H1 (cell line): Measurements from ENCODE around the gene PARG. TPM values are rescaled to one million over a fixed set of nuclear protein-coding genes. Genes with fewer than 3 reads are reported as not detected.

Experiments
- CTCF ChIA-PET: fragments of 300-600 bp; sonication (Branson Sonifier 250); formaldehyde crosslinking; loops from one replicate; lab custom pipeline; 2021; ENCODE audit not compliant: partially characterized antibody; lab: Charles Lee
- POLR2A ChIA-PET: fragments of 300-600 bp; sonication (Branson Sonifier 250); formaldehyde crosslinking; loops from one replicate; lab custom pipeline; 2021; ENCODE audit warnings: inconsistent platforms; ENCODE audit not compliant: partially characterized antibody; lab: Charles Lee
- DNase-seq, 2 experiments: peaks; one replicate each; pipeline versions ENCODE4 v3.0.0 to v3.0.0-alpha.2; 2010 to 2022; ENCODE audit warnings: low spot score in 2 of 2, low read depth in 1 of 2, mixed read lengths in 1 of 2
- FAIRE-seq: peaks from 2 replicates; lab custom pipeline; 2011; peaks lifted over from hg19 to GRCh38; lab: Jason Lieb, UNC
- H2AFZ ChIP-seq: 2 replicates; pipeline ENCODE4 v1.8.1; 2012; ENCODE audit warnings: low read length, inconsistent platforms
- H2AK5ac ChIP-seq: 2 replicates; pipeline ENCODE4 v1.6.1; 2013; ENCODE audit warnings: low read depth, low read length
- H2BK120ac ChIP-seq: replicated peaks from 2 replicates; pipeline ENCODE3; 2013; ENCODE audit warnings: low read depth, low read length, inconsistent platforms
- H2BK12ac ChIP-seq: 2 replicates; pipeline ENCODE4 v1.6.1; 2013; ENCODE audit warnings: low read depth, low read length
- H2BK15ac ChIP-seq: 2 replicates; pipeline ENCODE4 v1.6.1; 2013; ENCODE audit warnings: low read length
- H2BK20ac ChIP-seq: 2 replicates; pipeline ENCODE4 v1.6.1; 2013; ENCODE audit warnings: low read length
- H2BK5ac ChIP-seq: 2 replicates; pipeline ENCODE4 v1.6.1; 2013; ENCODE audit warnings: low read depth, low read length
- H3K14ac ChIP-seq: 2 replicates; pipeline ENCODE4 v1.6.1; 2013; ENCODE audit warnings: inconsistent platforms; ENCODE audit not compliant: insufficient read length
- H3K18ac ChIP-seq: 2 replicates; pipeline ENCODE4 v1.6.1; 2013; ENCODE audit warnings: low read length; ENCODE audit errors: extremely low read depth
- H3K23ac ChIP-seq: 2 replicates; pipeline ENCODE4 v1.6.1; 2013; ENCODE audit warnings: inconsistent platforms; ENCODE audit not compliant: insufficient read length
- H3K23me2 ChIP-seq: 2 replicates; pipeline ENCODE4 v1.6.1; 2013; ENCODE audit warnings: low read depth, low read length
- H3K27ac ChIP-seq: 2 replicates; pipeline ENCODE4 v1.6.1; 2011; ENCODE audit warnings: low read depth, low read length, inconsistent platforms
- H3K27me3 ChIP-seq, 4 experiments: replicated peaks in 1 of 4; 1 replicate in 1 of 4; 2 replicates in 3 of 4; pipeline versions ENCODE4 v1.6.1 to v1.8.1; 2011 to 2013; ENCODE audit warnings: low read length in 3 of 4, mild to moderate bottlenecking in 3 of 4, inconsistent platforms in 2 of 4, mixed read lengths in 2 of 4, moderate library complexity in 1 of 4; ENCODE audit not compliant: control insufficient read depth in 3 of 4, insufficient read depth in 3 of 4; ENCODE audit errors: extremely low read depth in 1 of 4
- H3K36me3 ChIP-seq, 4 experiments: 2 replicates each; pipeline versions ENCODE4 v1.6.1 to v1.8.1; 2011 to 2013; ENCODE audit warnings: mild to moderate bottlenecking in 4 of 4, low read length in 3 of 4, moderate library complexity in 2 of 4, control low read depth in 1 of 4, inconsistent platforms in 1 of 4; ENCODE audit not compliant: insufficient read depth in 4 of 4, control insufficient read depth in 2 of 4
- H3K4ac ChIP-seq: replicated peaks from 2 replicates; pipeline ENCODE3; 2013; ENCODE audit warnings: low read length, low read depth, mixed read lengths, inconsistent platforms; ENCODE audit not compliant: insufficient read length
- H3K4me1 ChIP-seq, 4 experiments: replicated peaks in 1 of 4; 1 replicate in 1 of 4; 2 replicates in 3 of 4; pipeline versions ENCODE4 v1.6.1 to v1.8.1; 2011 to 2013; ENCODE audit warnings: low read length in 3 of 4, inconsistent platforms in 2 of 4, mixed read lengths in 1 of 4; ENCODE audit not compliant: insufficient read depth in 4 of 4, control insufficient read depth in 3 of 4
- H3K4me2 ChIP-seq, 2 experiments: 2 replicates each; pipeline versions ENCODE4 v1.6.1 to v1.8.1; 2011 to 2013; ENCODE audit warnings: low read depth in 2 of 2, low read length in 2 of 2, control low read depth in 1 of 2, inconsistent platforms in 1 of 2, mild to moderate bottlenecking in 1 of 2; ENCODE audit not compliant: insufficient read depth in 1 of 2
- H3K4me3 ChIP-seq, 4 experiments: fragments of 200-600, 300-600 bp in 1 of 4; sonication (generic), shearing (Covaris generic), sonication (Bioruptor Twin) in 1 of 4; 2 replicates each; pipeline versions ENCODE4 v1.5.1 to v1.8.1; 2011 to 2016; ENCODE audit warnings: low read length in 4 of 4, low read depth in 3 of 4, control low read depth in 2 of 4, inconsistent platforms in 2 of 4, mild to moderate bottlenecking in 2 of 4, mixed read lengths in 1 of 4, moderate library complexity in 1 of 4; ENCODE audit not compliant: insufficient read depth in 2 of 4; ENCODE audit errors: extremely low read depth in 1 of 4
- H3K56ac ChIP-seq: replicated peaks from 2 replicates; pipeline ENCODE3; 2013; ENCODE audit warnings: low read depth, mild to moderate bottlenecking, mixed read lengths, low read length, inconsistent platforms; ENCODE audit not compliant: insufficient read length
- H3K79me1 ChIP-seq: 2 replicates; pipeline ENCODE4 v1.6.1; 2013; ENCODE audit warnings: low read depth, low read length, control low read depth
- H3K79me2 ChIP-seq, 2 experiments: 2 replicates each; pipeline versions ENCODE4 v1.6.1 to v1.8.1; 2012 to 2013; ENCODE audit warnings: low read length in 2 of 2, mild to moderate bottlenecking in 2 of 2, inconsistent platforms in 1 of 2; ENCODE audit not compliant: insufficient read depth in 2 of 2, control insufficient read depth in 1 of 2
- H3K9ac ChIP-seq, 4 experiments: replicated peaks in 1 of 4; 1 replicate in 1 of 4; 2 replicates in 3 of 4; pipeline versions ENCODE4 v1.6.1 to v1.8.1; 2011 to 2013; ENCODE audit warnings: low read depth in 3 of 4, low read length in 3 of 4, control low read depth in 2 of 4, mild to moderate bottlenecking in 2 of 4, moderate library complexity in 2 of 4, inconsistent platforms in 1 of 4; ENCODE audit errors: extremely low read depth in 1 of 4
- H3K9me3 ChIP-seq, 2 experiments: 2 replicates each; pipeline versions ENCODE4 v1.6.1 to v1.8.1; 2012 to 2013; ENCODE audit warnings: mild to moderate bottlenecking in 2 of 2, moderate library complexity in 2 of 2, control low read depth in 1 of 2, inconsistent platforms in 1 of 2, low read depth in 1 of 2, low read length in 1 of 2, mixed read lengths in 1 of 2; ENCODE audit not compliant: insufficient read depth in 2 of 2
- H4K20me1 ChIP-seq, 2 experiments: replicated peaks in 1 of 2; 2 replicates each; pipeline versions ENCODE3 to v1.8.1; 2011 to 2013; ENCODE audit warnings: inconsistent platforms in 2 of 2, low read length in 2 of 2, mild to moderate bottlenecking in 1 of 2; ENCODE audit not compliant: insufficient read depth in 2 of 2, control insufficient read depth in 1 of 2
- H4K5ac ChIP-seq: 2 replicates; pipeline ENCODE4 v1.6.1; 2013; ENCODE audit warnings: low read length, low read depth, mixed read lengths, inconsistent platforms; ENCODE audit not compliant: insufficient read length
- H4K8ac ChIP-seq: 2 replicates; pipeline ENCODE4 v1.8.0; 2013; ENCODE audit warnings: mild to moderate bottlenecking, moderate library complexity, low read length, inconsistent platforms; ENCODE audit not compliant: insufficient read depth; ENCODE audit errors: extremely low read depth
- H4K91ac ChIP-seq: replicated peaks from 2 replicates; pipeline ENCODE3; 2013; ENCODE audit warnings: low read length, mixed read lengths, inconsistent platforms; ENCODE audit not compliant: insufficient read length
- BRCA1 ChIP-seq: IDR thresholded peaks from 2 replicates; pipeline ENCODE4 v1.6.1; 2012; ENCODE audit warnings: low read depth, low read length, improper control_type of control experiment
- CTBP2 ChIP-seq: IDR thresholded peaks from 2 replicates; pipeline ENCODE4 v1.7.0; 2011; ENCODE audit warnings: borderline replicate concordance, mild to moderate bottlenecking, moderate library complexity, mixed read lengths, low read length; ENCODE audit not compliant: insufficient read depth, insufficient read length
- NRF1 ChIP-seq: IDR thresholded peaks from 2 replicates; pipeline ENCODE4 v1.6.1; 2011; ENCODE audit warnings: mild to moderate bottlenecking, low read depth, low read length, improper control_type of control experiment
- WGBS, 2 experiments: shearing (Covaris generic) in 1 of 2; methylation state at CpG; one replicate each; pipeline versions ENCODE4 v1.1.6 to v1.1.7; 2013 to 2015; ENCODE audit warnings: low lambda C conversion rate in 2 of 2, mixed read lengths in 2 of 2, inconsistent platforms in 1 of 2, low coverage in 1 of 2, missing lambda C conversion rate in 1 of 2; ENCODE audit not compliant: insufficient replicate concordance in 2 of 2, insufficient coverage in 1 of 2, insufficient read length in 1 of 2; ENCODE audit errors: extremely low coverage in 1 of 2, missing lambda C conversion rate in 1 of 2; 5-methylcytosine and 5-hydroxymethylcytosine counted together
- polyA plus RNA-seq, 7 experiments: library from polyadenylated mRNA; depleted of rRNA in 3 of 7; stranded (reverse) in 5 of 7; unstranded in 2 of 7; fragments of >200 nt in 5 of 7; fragments of 200-250 nt in 2 of 7; gene quantifications; 1 replicate in 5 of 7; 2 replicates in 1 of 7; 4 replicates in 1 of 7; pipeline versions ENCODE4 v1.2.1 to v1.2.3, GENCODE V29; 2011 to 2013; ENCODE audit warnings: missing spikeins in 2 of 7, mixed read lengths in 2 of 7
- total RNA-seq: library from RNA; stranded (reverse); fragmentation: NEBNext Ultra II Directional; extraction: Animal tissue kit (Norgen Biotek cat#: 25700); gene quantifications from 2 replicates; pipeline ENCODE4 v1.2.1, GENCODE V29; 2021

Gene PARG
- total and polyA plus RNA-seq, 2 of the 8 experiments (the other 6 are each of a cell fraction or from before 2014, with no cell fraction given), result 13.3 to 56.2 TPM

DNA sequence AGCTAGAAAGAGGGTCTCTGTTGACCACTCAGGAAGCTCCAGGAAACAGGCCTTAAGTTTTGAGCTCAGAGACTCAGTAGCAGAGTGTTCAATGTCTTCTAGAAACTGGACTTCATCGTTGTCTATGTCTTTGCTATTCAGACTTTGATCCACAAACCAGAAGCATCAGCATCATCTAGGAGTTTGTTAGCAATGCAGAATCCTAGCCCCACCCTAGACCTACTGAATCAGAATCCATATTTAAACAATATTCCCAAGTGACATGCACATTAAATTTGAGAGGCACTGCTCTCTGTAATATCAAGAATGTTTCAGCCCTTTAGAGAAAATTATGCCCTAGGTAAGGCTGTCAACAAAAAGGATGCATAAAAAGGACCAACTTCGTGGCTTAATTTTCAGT, 166.8 kb downstream of the PARG start:
- DNase-seq, result no peak
- Histone ChIP-seq H3K27ac (no peak overlapping the region), H4K8ac (no peak overlapping the region), H3K79me2 (no peaks in the 10 kb centered on the region), H2BK20ac (no peak overlapping the region), H3K4me3 (no peak overlapping the region), H3K23ac (no peak overlapping the region), H2AK5ac (no peak overlapping the region), H4K20me1 (peaks cover 0 to 2% of the 10 kb centered on the region in 2 experiments), H3K9me3 (no peaks in the 10 kb centered on the region), H2BK15ac (no peak overlapping the region), H2BK5ac (no peak overlapping the region), H3K4me1 (no peaks in the 10 kb centered on the region), H3K14ac (no peak overlapping the region), H3K18ac (no peak overlapping the region), H3K27me3 (peaks cover 0 to 2% (median under 1%) of the 10 kb centered on the region in 4 experiments; a peak in 4 of 7 replicates), H2AFZ (no peak overlapping the region), H3K36me3 (no peaks in the 10 kb centered on the region), H3K79me1 (no peaks in the 10 kb centered on the region), H4K91ac (no peak overlapping the region), H3K56ac (no peak overlapping the region), H3K23me2 (no peaks in the 10 kb centered on the region), H3K4ac (no peak overlapping the region), H4K5ac (no peak overlapping the region), H3K9ac (peak overlapping the region in 1 of 4 experiments; percentile 13; a peak in 1 of 7 replicates), H3K4me2 (no peak overlapping the region), H2BK120ac (no peak overlapping the region), H2BK12ac (no peak overlapping the region)
- no peak for FAIRE-seq
- ChIA-PET POLR2A (no interaction called here), CTCF (no interaction called here)
- 88% methylated on average over 2 of the region's 2 CpGs; no CpG with 5 or more reads in 1 of the 2 experiments for WGBS, 2 experiments
- no peak for TF ChIP-seq BRCA1
- no peak for TF ChIP-seq CTBP2
- TF ChIP-seq NRF1, result no peak
